HepG2 (cell line): Measurements from ENCODE around the gene GCC1. TPM values are rescaled to one million over a fixed set of nuclear protein-coding genes. Genes with fewer than 3 reads are reported as not detected.

Experiments
- ATAC-seq: fragments of 200-7000 bp; cut with Tn5 transposase; 3 replicates; pipeline ENCODE4 v1.9.1; 2020; ENCODE audit warnings: mild to moderate bottlenecking, moderate library complexity
- BruUV-seq: library from RNA; stranded (reverse); fragments of 400-500 nt; replicated peaks from 2 replicates; lab custom pipeline; 2021; lab: Mats Ljungman, UMichigan
- CTCF ChIA-PET: fragments of 300-600 bp; formaldehyde crosslinking; extraction: SDS; loops from one replicate; lab custom pipeline; 2021; ENCODE audit warnings: low total read pairs, inconsistent platforms, low intra/inter-chr PET ratio; lab: Yijun Ruan, JAX
- POLR2A ChIA-PET: fragments of 350-600 bp; sonication (Branson Sonifier 250); formaldehyde crosslinking; loops from one replicate; lab custom pipeline; 2020; ENCODE audit warnings: antibody characterized with exemption, inconsistent platforms; lab: Yijun Ruan, JAX
- DNase-seq: peaks from one replicate; pipeline ENCODE4 v3.0.0-alpha.2; 2015; ENCODE audit warnings: low spot score
- FAIRE-seq: peaks from 3 replicates; lab custom pipeline; 2011; peaks lifted over from hg19 to GRCh38; lab: Jason Lieb, UNC
- H2AFZ ChIP-seq: one replicate; pipeline ENCODE4 v1.6.1; 2011; ENCODE audit warnings: low read length, inconsistent platforms
- H3K27ac ChIP-seq: fragments of 300-600 bp; 3 replicates; pipeline ENCODE4 v1.8.0; 2011; ENCODE audit warnings: mixed run types, mild to moderate bottlenecking, mixed read lengths, low read length, inconsistent platforms; ENCODE audit not compliant: insufficient read depth; ENCODE audit errors: extremely low read length
- H3K27me3 ChIP-seq, 2 experiments: fragments of 200-600 bp in 1 of 2; 2 replicates in 1 of 2; 3 replicates in 1 of 2; pipeline versions ENCODE4 v1.6.0 to v1.8.0; 2011; ENCODE audit warnings: low read length in 2 of 2, mild to moderate bottlenecking in 2 of 2, moderate library complexity in 2 of 2, inconsistent platforms in 1 of 2; ENCODE audit not compliant: insufficient read depth in 2 of 2, control insufficient read depth in 1 of 2
- H3K36me3 ChIP-seq, 2 experiments: fragments of 200-600 bp in 1 of 2; replicated peaks in 1 of 2; 2 replicates in 1 of 2; 3 replicates in 1 of 2; pipeline versions ENCODE4 v1.5.1 to v1.8.0; 2011; ENCODE audit warnings: low read length in 2 of 2, inconsistent platforms in 1 of 2; ENCODE audit not compliant: insufficient read depth in 2 of 2, control insufficient read depth in 1 of 2
- H3K4me1 ChIP-seq: 2 replicates; pipeline ENCODE4 v1.5.1; 2012; ENCODE audit warnings: low read length, inconsistent platforms; ENCODE audit not compliant: insufficient read depth
- H3K4me2 ChIP-seq: 2 replicates; pipeline ENCODE4 v1.6.0; 2011; ENCODE audit warnings: low read depth, low read length, inconsistent platforms
- H3K4me3 ChIP-seq, 3 experiments: fragments of 200-600 bp in 1 of 3; sonication (generic), shearing (Covaris generic) in 1 of 3; replicated peaks in 1 of 3; 2 replicates each; pipeline ENCODE4 v1.5.1; 2011 to 2016; ENCODE audit warnings: low read length in 3 of 3, inconsistent platforms in 2 of 3, low read depth in 2 of 3, mild to moderate bottlenecking in 2 of 3, control low read depth in 1 of 3, mixed read lengths in 1 of 3; ENCODE audit not compliant: insufficient read depth in 1 of 3
- H3K79me2 ChIP-seq: one replicate; pipeline ENCODE4 v1.6.1; 2011; ENCODE audit warnings: low read length, inconsistent platforms; ENCODE audit not compliant: insufficient read depth
- H3K9ac ChIP-seq: 2 replicates; pipeline ENCODE4 v1.6.0; 2011; ENCODE audit warnings: mild to moderate bottlenecking, low read depth, low read length, inconsistent platforms; ENCODE audit not compliant: insufficient read depth
- H3K9me3 ChIP-seq: 2 replicates; pipeline ENCODE4 v1.5.1; 2012; ENCODE audit warnings: mild to moderate bottlenecking, low read length
- H4K20me1 ChIP-seq: 2 replicates; pipeline ENCODE4 v1.6.0; 2011; ENCODE audit warnings: inconsistent platforms, mild to moderate bottlenecking, low read length, moderate library complexity; ENCODE audit not compliant: insufficient read depth
- ATF1 ChIP-seq: IDR thresholded peaks from 2 replicates; pipeline ENCODE4 v1.6.1; 2016; ENCODE audit warnings: mild to moderate bottlenecking, control low read depth
- GZF1 ChIP-seq: sonication (generic); formaldehyde crosslinking; IDR thresholded peaks from 2 replicates; pipeline ENCODE4 v1.5.1; 2020; ENCODE audit warnings: mild to moderate bottlenecking, missing genetic modification reagents
- JUND ChIP-seq: sonication (generic); formaldehyde crosslinking; IDR thresholded peaks from 2 replicates; pipeline ENCODE4 v1.8.0; 2022; ENCODE audit warnings: mild to moderate bottlenecking, missing genetic modification reagents
- SMAD9 ChIP-seq: sonication (generic); formaldehyde crosslinking; IDR thresholded peaks from 2 replicates; pipeline ENCODE4 v1.5.1; 2020; ENCODE audit warnings: mild to moderate bottlenecking, missing genetic modification reagents
- TCF7 ChIP-seq: sonication (generic); IDR thresholded peaks from 2 replicates; pipeline ENCODE4 v1.6.1; 2016; ENCODE audit warnings: antibody characterized with exemption, low read depth
- YY1 ChIP-seq: IDR thresholded peaks from 2 replicates; pipeline ENCODE4 v1.6.1; 2011; ENCODE audit warnings: low read length, low read depth, moderate library complexity, mild to moderate bottlenecking; ENCODE audit not compliant: insufficient read depth, insufficient replicate concordance
- ZNF234 ChIP-seq: sonication (generic); formaldehyde crosslinking; conservative IDR thresholded peaks from 2 replicates; pipeline ENCODE4 v1.5.1; 2020; ENCODE audit warnings: mild to moderate bottlenecking, missing genetic modification reagents
- ZNF24 ChIP-seq: fragments of 450-650 bp; IDR thresholded peaks from 2 replicates; pipeline ENCODE4 v1.6.1; 2017; ENCODE audit warnings: antibody characterized with exemption, mild to moderate bottlenecking
- ZNF547 ChIP-seq: sonication (generic); formaldehyde crosslinking; IDR thresholded peaks from 2 replicates; pipeline ENCODE4 v1.5.1; 2020; ENCODE audit warnings: mild to moderate bottlenecking, missing genetic modification reagents
- ZNF841 ChIP-seq: sonication (generic); formaldehyde crosslinking; IDR thresholded peaks from 2 replicates; pipeline ENCODE4 v1.8.1; 2023; ENCODE audit warnings: missing genetic modification reagents, borderline replicate concordance
- WGBS: methylation state at CpG from one replicate; pipeline ENCODE4 v1.1.6; 2017; ENCODE audit warnings: low lambda C conversion rate; 5-methylcytosine and 5-hydroxymethylcytosine counted together
- in situ Hi-C: cut with HindIII; loops from 2 replicates; pipeline ENCODE4 v1.10.0; 2017; ENCODE audit warnings: low pct_unique_long_range_greater_than_20kb; ENCODE audit not compliant: extremely low pct_ligation_motif_present
- intact Hi-C: fragments of 100-400 bp; cut with micrococcal nuclease; formaldehyde crosslinking; loops from one replicate; pipeline ENCODE4 v1.10.0; 2022; ENCODE audit not compliant: unreplicated experiment
- polyA plus RNA-seq, 8 experiments: library from polyadenylated mRNA; depleted of rRNA in 3 of 8; stranded (reverse) in 7 of 8; unstranded in 1 of 8; fragments of >200 nt; fragmentation: Illumina TruSeq in 4 of 8; extraction: Trizol in 4 of 8; gene quantifications; 2 replicates each; pipeline versions ENCODE4 v1.2.1 to v1.2.3, GENCODE V29; 2011 to 2016; ENCODE audit warnings: low read depth in 4 of 8, missing spikeins in 1 of 8, mixed read lengths in 1 of 8; ENCODE audit not compliant: insufficient read depth in 1 of 8
- total RNA-seq, 5 experiments: library from RNA; depleted of rRNA; stranded (reverse); fragments of >200 nt; fragmentation: Illumina TruSeq; extraction: Trizol; gene quantifications; 2 replicates each; pipeline ENCODE4 v1.2.3, GENCODE V29; 2016; ENCODE audit warnings: low read depth in 1 of 5
- TF ChIP-seq, protein P1 (sequence below): sonication (generic); formaldehyde crosslinking; IDR thresholded peaks from 2 replicates; pipeline ENCODE4 v1.4.0; 2020; ENCODE audit warnings: missing genetic modification reagents, low read depth, mild to moderate bottlenecking, borderline replicate concordance

GCC1 gene
- total and polyA plus RNA-seq, 2 of the 13 experiments (the other 11 are each of a cell fraction or from before 2014, with no cell fraction given): 2.5 to 15.3 TPM

DNA sequence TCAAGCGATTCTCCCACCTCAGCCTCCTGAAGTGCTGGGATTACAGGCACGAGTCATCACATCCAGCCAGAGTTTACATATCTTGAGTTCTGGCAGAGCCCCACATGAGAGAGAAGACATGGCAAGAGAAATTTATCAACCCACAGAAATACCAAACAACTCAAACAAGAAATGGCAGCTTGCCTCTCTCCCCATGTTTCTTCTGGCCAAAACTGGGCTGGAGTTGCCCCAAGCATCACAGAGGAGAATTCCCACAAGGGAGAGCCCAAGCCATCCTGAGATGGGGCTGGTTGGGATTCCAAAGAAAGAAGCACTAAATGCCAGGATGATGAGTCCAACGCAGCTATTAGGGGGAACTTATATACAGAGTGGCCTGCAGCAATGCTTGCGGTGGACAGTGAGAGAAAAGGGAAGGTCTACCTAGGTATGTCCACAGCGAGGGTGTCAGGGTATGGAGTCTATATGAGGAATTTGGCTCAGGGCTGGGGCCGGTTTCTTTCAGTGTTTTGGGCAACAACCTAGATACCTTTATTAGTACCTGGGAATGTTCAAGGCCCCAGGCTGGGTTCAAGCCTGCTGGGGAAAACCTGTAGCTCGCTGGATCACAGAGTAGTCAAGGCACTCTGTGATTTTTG, 47.0 kb upstream of the GCC1 start:
- no peak for DNase-seq
- Histone ChIP-seq H3K36me3 (no peaks in the 10 kb centered on the region), H4K20me1 (no peaks in the 10 kb centered on the region), H3K27ac (no peak overlapping the region), H2AFZ (no peak overlapping the region), H3K9me3 (no peaks in the 10 kb centered on the region), H3K4me1 (peaks cover 7% of the 10 kb centered on the region; the same call in 1 of the 2 replicates), H3K4me3 (no peak overlapping the region), H3K9ac (no peak overlapping the region), H3K79me2 (no peaks in the 10 kb centered on the region), H3K4me2 (no peak overlapping the region), H3K27me3 (no peaks in the 10 kb centered on the region; a peak in 2 of 5 replicates)
- ATAC-seq: no peak
- TF ChIP-seq ZNF234 (no peak), GZF1 (CRISPR knock-in tag) (no peak), ZNF24 (no peak), ZNF841 (CRISPR knock-in tag) (no peak), YY1 (no peak), SMAD9 (CRISPR knock-in tag) (no peak), ATF1 (CRISPR knock-in tag) (no peak), TCF7 (no peak), ZNF547 (no peak), JUND (no peak)
- TF ChIP-seq, protein P1, sequence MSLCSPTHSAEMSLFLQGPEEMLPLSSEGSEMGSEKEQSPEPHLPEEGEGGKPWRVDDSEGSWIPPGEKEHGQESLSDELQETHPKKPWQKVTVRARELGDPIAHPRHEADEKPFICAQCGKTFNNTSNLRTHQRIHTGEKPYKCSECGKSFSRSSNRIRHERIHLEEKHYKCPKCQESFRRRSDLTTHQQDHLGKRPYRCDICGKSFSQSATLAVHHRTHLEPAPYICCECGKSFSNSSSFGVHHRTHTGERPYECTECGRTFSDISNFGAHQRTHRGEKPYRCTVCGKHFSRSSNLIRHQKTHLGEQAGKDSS (CRISPR knock-in tag): no peak
- ChIA-PET POLR2A (no interaction called here), CTCF (no interaction called here)
- in situ Hi-C loops: no loop called here
- WGBS: 44% methylated on average over 7 of the region's 7 CpGs
- intact Hi-C loops: no loop called here
- BruUV-seq: no TSS peak
- no peak for FAIRE-seq
